Measurements from ENCODE around the gene PCDH9. TPM values are rescaled to one million over a fixed set of nuclear protein-coding genes. Genes with fewer than 3 reads are reported as not detected.
A peak's percentile ranks its signal among the peaks of the same experiment; 100 is the strongest.

Gene PCDH9
- total and polyA plus RNA-seq, 2 experiments from 2014 or later = 0.31 to 0.52 TPM

GRCh38 chr13:66926200-66926850 is 303.8 kb downstream of the PCDH9 start:
- no peaks in the 10 kb centered on the region for H3K9me2 ChIP-seq (ENCODE audit: insufficient read depth)
- no peak for TF ChIP-seq POLR2AphosphoS5 (IDR thresholded peaks at IDR 0.05; ENCODE audit: low read depth)
- TF ChIP-seq NANOG (IDR thresholded peaks at IDR 0.05; ENCODE audit: borderline replicate concordance) = peak; percentile 35; the same call in 1 of the 2 replicates
- no peak for TF ChIP-seq CREB1 (CRISPR knock-in tag; IDR thresholded peaks at IDR 0.05; ENCODE audit: low read depth)
- TF ChIP-seq ZNF331 (CRISPR knock-in tag; IDR thresholded peaks at IDR 0.05; ENCODE audit: low read depth) = no peak
- TF ChIP-seq STAT1 (IDR thresholded peaks at IDR 0.05; ENCODE audit: unreplicated experiment) = no peak
- Mint-ChIP-seq H3K36me3 (ENCODE audit: low read depth) (no peaks in the 10 kb centered on the region), H3K4me3 (no peak overlapping the region; the same call in 2 of the 3 replicates), H3K9me3 (no peaks in the 10 kb centered on the region), H3K4me1 (peaks cover 15% of the 10 kb centered on the region), H3K27me3 (ENCODE audit: insufficient read depth, low read depth, poor library complexity) (no peaks in the 10 kb centered on the region), H3K27ac (no peak overlapping the region)
- no peaks in the 10 kb centered on the region for H3K79me2 ChIP-seq (replicated peaks; ENCODE audit: insufficient read depth)
- no peaks in the 10 kb centered on the region for H3K36me3 ChIP-seq (ENCODE audit: insufficient read depth)
- H3K27ac ChIP-seq (ENCODE audit: low read depth) = no peak overlapping the region
- H2AFZ ChIP-seq = no peak overlapping the region
- no peak overlapping the region for H3K4me3 ChIP-seq
- no peaks in the 10 kb centered on the region for H3F3A ChIP-seq (replicated peaks; ENCODE audit: low read depth)
- no peaks in the 10 kb centered on the region for H4K20me1 ChIP-seq (replicated peaks; ENCODE audit: insufficient read depth)
- ATAC-seq (peak; percentile 40; the same call in 2 of the 3 replicates), DNase-seq (ENCODE audit: low spot score) (no peak)
- peak overlapping the region; percentile 42 for H3K4me2 ChIP-seq
- no peaks in the 10 kb centered on the region for H3K27me3 ChIP-seq (ENCODE audit: insufficient read depth)
- H3K4me1 ChIP-seq (ENCODE audit: insufficient read depth) = peaks cover 16% of the 10 kb centered on the region

GRCh38 chr13:66922444-66922843 is 307.7 kb downstream of the PCDH9 start:
- H3K36me3 ChIP-seq (ENCODE audit: insufficient read depth) = no peaks in the 10 kb centered on the region
- Mint-ChIP-seq H3K4me1 (peaks cover 15% of the 10 kb centered on the region), H3K27me3 (ENCODE audit: insufficient read depth, low read depth, poor library complexity) (no peaks in the 10 kb centered on the region), H3K9me3 (no peaks in the 10 kb centered on the region), H3K27ac (no peak overlapping the region), H3K36me3 (ENCODE audit: low read depth) (no peaks in the 10 kb centered on the region), H3K4me3 (no peak overlapping the region)
- no peak for DNase-seq (ENCODE audit: low spot score)
- no peak overlapping the region for H3K4me3 ChIP-seq
- H3K9me2 ChIP-seq (ENCODE audit: insufficient read depth) = no peaks in the 10 kb centered on the region
- TF ChIP-seq REST (IDR thresholded peaks at IDR 0.05; ENCODE audit: unreplicated experiment) (no peak), ETS1 (IDR thresholded peaks at IDR 0.05) (no peak), ZNF331 (CRISPR knock-in tag; IDR thresholded peaks at IDR 0.05; ENCODE audit: low read depth) (no peak), STAT1 (IDR thresholded peaks at IDR 0.05; ENCODE audit: unreplicated experiment) (no peak), EZH2 (IDR thresholded peaks at IDR 0.05; ENCODE audit: low read depth, unreplicated experiment) (no peak), EZH2phosphoT487 (IDR thresholded peaks at IDR 0.05; ENCODE audit: unreplicated experiment) (no peak), NANOG (IDR thresholded peaks at IDR 0.05; ENCODE audit: borderline replicate concordance) (no peak), ZNF114 (CRISPR knock-in tag; IDR thresholded peaks at IDR 0.05) (no peak)
- H2AFZ ChIP-seq = no peak overlapping the region
- H3F3A ChIP-seq (replicated peaks; ENCODE audit: low read depth) = no peaks in the 10 kb centered on the region
- H4K20me1 ChIP-seq (replicated peaks; ENCODE audit: insufficient read depth) = no peaks in the 10 kb centered on the region
- no peak for ATAC-seq
- no peaks in the 10 kb centered on the region for H3K79me2 ChIP-seq (replicated peaks; ENCODE audit: insufficient read depth)
- no peak overlapping the region for H3K27ac ChIP-seq (ENCODE audit: low read depth)
- no peak overlapping the region for H3K4me2 ChIP-seq
- H3K27me3 ChIP-seq (ENCODE audit: insufficient read depth) = no peaks in the 10 kb centered on the region
- H3K4me1 ChIP-seq (ENCODE audit: insufficient read depth) = peaks cover 16% of the 10 kb centered on the region

Measured in GM23338 (cell line).